Breast epithelium (tissue), 4 donors: Measurements from ENCODE around the gene SPANXD. TPM values are rescaled to one million over a fixed set of nuclear protein-coding genes. Genes with fewer than 3 reads are reported as not detected.

Experiments
- DNase-seq, 2 donors: peaks; one replicate each; pipeline ENCODE4 v3.0.0-alpha.2; 2019; ENCODE audit warnings: low spot score in 2 of 2
- H3K27ac ChIP-seq, 2 donors: fragments of 200-600 bp; sonication (generic) in 1 of 2; one replicate each; pipeline ENCODE4 v1.5.1; 2016 to 2019; ENCODE audit warnings: mild to moderate bottlenecking in 1 of 2
- H3K27me3 ChIP-seq, 2 donors: fragments of 200-600 bp; sonication (generic) in 1 of 2; one replicate each; pipeline versions ENCODE4 v1.5.1 to v1.6.0; 2017 to 2019; ENCODE audit warnings: control low read depth in 1 of 2, mild to moderate bottlenecking in 1 of 2
- H3K36me3 ChIP-seq: fragments of 200-600 bp; one replicate; pipeline ENCODE4 v1.5.1; 2019
- H3K4me1 ChIP-seq, 2 donors: fragments of 200-600 bp; sonication (generic); one replicate each; pipeline ENCODE4 v1.5.1; 2016 to 2019; ENCODE audit warnings: control low read depth in 1 of 2
- H3K4me3 ChIP-seq, 3 donors: fragments of 200-600 bp; sonication (generic); 1 replicate in 2 of 3; 2 replicates in 1 of 3; pipeline ENCODE4 v1.5.1; 2016 to 2019; ENCODE audit warnings: mild to moderate bottlenecking in 3 of 3, moderate library complexity in 2 of 3
- H3K9me3 ChIP-seq, 2 donors: fragments of 200-600 bp; sonication (generic) in 1 of 2; one replicate each; pipeline ENCODE4 v1.5.1; 2016 to 2019; ENCODE audit warnings: control low read depth in 1 of 2
- CTCF ChIP-seq, 3 donors: fragments of 450-650 bp; IDR thresholded peaks; one replicate each; pipeline ENCODE4 v1.5.1; 2016 to 2017; ENCODE audit warnings: antibody characterized with exemption in 3 of 3, mild to moderate bottlenecking in 3 of 3, moderate library complexity in 3 of 3
- POLR2A ChIP-seq: fragments of 450-650 bp; IDR thresholded peaks from one replicate; pipeline ENCODE4 v1.6.1; 2016; ENCODE audit warnings: antibody characterized with exemption, mild to moderate bottlenecking, moderate library complexity
- POLR2AphosphoS5 ChIP-seq, 3 donors: sonication (generic); formaldehyde crosslinking; IDR thresholded peaks; one replicate each; pipeline ENCODE4 v1.6.1; 2017; ENCODE audit warnings: antibody characterized with exemption in 3 of 3
- intact Hi-C: fragments of 100-400 bp; cut with DNase I; formaldehyde crosslinking; loops from one replicate; pipeline ENCODE4 v1.15.1; 2023; ENCODE audit warnings: low total_unique reads
- total RNA-seq, 3 donors: library from RNA; depleted of rRNA; stranded (reverse); fragments of >200 nt; gene quantifications; one replicate each; pipeline ENCODE4 v1.1.0, GENCODE V29; 2016

The SPANXD gene
- total RNA-seq, 3 donors from 2014 or later, result not detected

- H3K27ac ChIP-seq, result no peak overlapping the region
- TF ChIP-seq POLR2A (no peak), POLR2AphosphoS5 (IDR thresholded peaks at IDR 0.05) (no peak)
- no peaks in the 10 kb centered on the region for H3K27me3 ChIP-seq
- H3K4me3 ChIP-seq, result no peak overlapping the region
- no peaks in the 10 kb centered on the region for H3K36me3 ChIP-seq
- H3K9me3 ChIP-seq, result no peaks in the 10 kb centered on the region
- intact Hi-C loops, result no loop called here
- H3K4me1 ChIP-seq, result no peaks in the 10 kb centered on the region
- no peak for DNase-seq
Measured at GRCh38 chrX:141714680-141715079, 16.1 kb upstream of the SPANXD start.

- Histone ChIP-seq H3K36me3 (no peaks in the 10 kb centered on the region), H3K27ac (no peak overlapping the region), H3K9me3 (no peaks in the 10 kb centered on the region), H3K4me3 (no peak overlapping the region), H3K27me3 (no peaks in the 10 kb centered on the region), H3K4me1 (no peaks in the 10 kb centered on the region)
- TF ChIP-seq POLR2A, result no peak
- no peak for TF ChIP-seq CTCF (IDR thresholded peaks at IDR 0.05)
- no peak for TF ChIP-seq POLR2AphosphoS5 (IDR thresholded peaks at IDR 0.05)
- intact Hi-C loops, result no loop called here
- DNase-seq, result no peak
Measured at GRCh38 chrX:141701072-141701471, 2.5 kb upstream of the SPANXD start.

GRCh38 chrX:141673946-141674345 is 24.6 kb downstream of the SPANXD start:
- intact Hi-C loops, result no loop called here
- H3K27me3 ChIP-seq, result no peaks in the 10 kb centered on the region
- DNase-seq, result no peak
- TF ChIP-seq CTCF (IDR thresholded peaks at IDR 0.05) (no peak), POLR2AphosphoS5 (IDR thresholded peaks at IDR 0.05) (no peak), POLR2A (no peak)
- H3K9me3 ChIP-seq, result no peaks in the 10 kb centered on the region
- H3K27ac ChIP-seq, result no peak overlapping the region
- H3K36me3 ChIP-seq, result no peaks in the 10 kb centered on the region
- no peaks in the 10 kb centered on the region for H3K4me1 ChIP-seq
- H3K4me3 ChIP-seq, result no peak overlapping the region

GRCh38 chrX:141669689-141670088 is 28.9 kb downstream of the SPANXD start:
- no peaks in the 10 kb centered on the region for H3K4me1 ChIP-seq
- H3K36me3 ChIP-seq, result no peaks in the 10 kb centered on the region
- no peak for DNase-seq
- TF ChIP-seq POLR2AphosphoS5 (IDR thresholded peaks at IDR 0.05), result no peak
- TF ChIP-seq CTCF (IDR thresholded peaks at IDR 0.05), result no peak
- no peak for TF ChIP-seq POLR2A
- intact Hi-C loops, result no loop called here
- no peaks in the 10 kb centered on the region for H3K9me3 ChIP-seq
- H3K27me3 ChIP-seq, result no peaks in the 10 kb centered on the region
- no peak overlapping the region for H3K27ac ChIP-seq
- H3K4me3 ChIP-seq, result no peak overlapping the region

- no peak for DNase-seq
- Histone ChIP-seq H3K4me1 (no peaks in the 10 kb centered on the region), H3K27ac (no peak overlapping the region), H3K36me3 (no peaks in the 10 kb centered on the region), H3K27me3 (no peaks in the 10 kb centered on the region), H3K9me3 (no peaks in the 10 kb centered on the region), H3K4me3 (no peak overlapping the region)
- no peak for TF ChIP-seq POLR2A
- no peak for TF ChIP-seq CTCF (IDR thresholded peaks at IDR 0.05)
- TF ChIP-seq POLR2AphosphoS5 (IDR thresholded peaks at IDR 0.05), result no peak
- intact Hi-C loops, result no loop called here
Measured at GRCh38 chrX:141668371-141668770, 30.2 kb downstream of the SPANXD start.

- Histone ChIP-seq H3K4me1 (no peaks in the 10 kb centered on the region), H3K27me3 (no peaks in the 10 kb centered on the region), H3K4me3 (no peak overlapping the region), H3K9me3 (no peaks in the 10 kb centered on the region), H3K36me3 (no peaks in the 10 kb centered on the region), H3K27ac (no peak overlapping the region)
- no peak for DNase-seq
- intact Hi-C loops, result no loop called here
- TF ChIP-seq CTCF (IDR thresholded peaks at IDR 0.05) (no peak), POLR2A (no peak), POLR2AphosphoS5 (IDR thresholded peaks at IDR 0.05) (no peak)
Measured at GRCh38 chrX:141662781-141663180, 35.8 kb downstream of the SPANXD start.
